ENCODE measurements around the gene CWC15. TPM values are rescaled to one million over a fixed set of nuclear protein-coding genes. Genes with fewer than 3 reads are reported as not detected.
"Not testable (repeated sequence)": the region's sequence is repeated elsewhere in the genome, so short reads cannot be mapped to it uniquely, and the experiment has no call there.

CWC15 gene
- 37.0 and 48.5 TPM in 2 replicates for total RNA-seq

DNA sequence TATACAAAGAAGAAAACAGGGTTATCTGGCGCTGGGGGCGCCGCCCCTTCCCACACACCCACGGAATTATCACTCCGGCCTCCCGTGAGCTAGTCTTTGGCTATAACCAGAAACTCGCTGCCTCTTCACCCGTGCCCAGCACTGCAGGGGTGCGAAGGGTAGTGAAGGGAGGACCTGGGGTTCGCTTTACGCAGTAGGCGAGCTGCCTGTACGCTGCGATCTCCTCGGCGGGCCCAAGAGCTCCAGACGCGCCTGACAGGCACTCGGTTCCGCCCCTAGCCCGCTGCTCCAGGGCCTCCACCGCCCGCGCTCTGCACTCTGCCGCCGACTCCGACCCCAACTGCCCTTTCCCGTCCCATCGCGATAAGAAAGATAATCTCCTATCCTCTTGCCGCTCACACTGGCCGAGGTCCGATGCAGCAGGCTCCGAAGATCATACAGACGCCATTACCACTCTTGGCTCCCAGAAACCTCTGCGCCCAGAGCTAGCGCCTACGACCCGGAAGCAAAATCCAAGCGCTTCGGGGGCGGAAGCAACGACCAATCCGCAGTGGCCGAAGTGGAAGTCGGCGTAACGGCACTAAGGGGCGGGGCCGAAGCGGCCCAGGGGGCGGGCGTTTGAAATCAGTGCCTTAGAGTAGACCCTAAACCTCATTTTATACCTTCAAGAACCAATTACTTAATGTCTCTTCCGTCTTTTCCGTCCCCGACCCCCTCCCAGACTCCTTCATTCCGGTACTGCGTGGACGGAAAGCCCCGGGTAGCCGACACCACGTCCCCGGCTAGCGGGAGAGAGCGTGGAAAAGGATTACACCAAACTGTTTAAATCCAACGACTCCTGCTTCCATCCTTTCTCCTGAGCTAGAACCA lies at the start of gene CWC15, which contains the start of gene KDM4D:
Gene CWC15 (minus strand): TSS at position 458 of the 870 bp plus-strand sequence. CDS start 1,371 bp downstream, outside the sequence.
Gene KDM4D (plus strand): TSS at position 611 of the 870 bp plus-strand sequence. CDS start 23,664 bp downstream, outside the sequence.
- H3K4me3 ChIP-seq (ENCODE audit: low read depth, low read length): peak within 1 kb of the TSS; percentile 94
- DNase-seq (ENCODE audit: low read depth): peak; percentile 52
- TF ChIP-seq, protein P1, sequence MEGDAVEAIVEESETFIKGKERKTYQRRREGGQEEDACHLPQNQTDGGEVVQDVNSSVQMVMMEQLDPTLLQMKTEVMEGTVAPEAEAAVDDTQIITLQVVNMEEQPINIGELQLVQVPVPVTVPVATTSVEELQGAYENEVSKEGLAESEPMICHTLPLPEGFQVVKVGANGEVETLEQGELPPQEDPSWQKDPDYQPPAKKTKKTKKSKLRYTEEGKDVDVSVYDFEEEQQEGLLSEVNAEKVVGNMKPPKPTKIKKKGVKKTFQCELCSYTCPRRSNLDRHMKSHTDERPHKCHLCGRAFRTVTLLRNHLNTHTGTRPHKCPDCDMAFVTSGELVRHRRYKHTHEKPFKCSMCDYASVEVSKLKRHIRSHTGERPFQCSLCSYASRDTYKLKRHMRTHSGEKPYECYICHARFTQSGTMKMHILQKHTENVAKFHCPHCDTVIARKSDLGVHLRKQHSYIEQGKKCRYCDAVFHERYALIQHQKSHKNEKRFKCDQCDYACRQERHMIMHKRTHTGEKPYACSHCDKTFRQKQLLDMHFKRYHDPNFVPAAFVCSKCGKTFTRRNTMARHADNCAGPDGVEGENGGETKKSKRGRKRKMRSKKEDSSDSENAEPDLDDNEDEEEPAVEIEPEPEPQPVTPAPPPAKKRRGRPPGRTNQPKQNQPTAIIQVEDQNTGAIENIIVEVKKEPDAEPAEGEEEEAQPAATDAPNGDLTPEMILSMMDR (conservative IDR thresholded peaks at IDR 0.05; ENCODE audit: low read depth, low read length): no peak

DNA sequence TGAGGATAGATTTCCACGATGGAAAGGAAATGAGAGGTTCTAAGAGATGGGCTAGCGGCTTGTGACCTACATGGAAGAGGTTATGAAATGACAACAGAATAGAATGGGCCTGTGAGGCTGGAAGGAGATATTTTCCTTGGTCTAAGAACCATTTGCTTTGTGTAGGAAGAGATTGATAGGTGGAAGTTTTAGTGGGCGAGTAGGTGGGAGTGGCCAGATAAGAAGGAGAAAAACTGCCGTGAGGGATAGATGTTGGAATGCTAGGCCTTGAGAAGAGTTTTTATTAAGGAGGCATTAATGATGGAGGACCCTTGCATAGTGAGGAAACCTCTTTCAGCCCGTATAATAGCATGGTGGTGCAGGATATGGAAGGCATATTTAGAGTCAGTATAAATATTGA lies 48.1 kb upstream of the CWC15 start:
- H3K4me3 ChIP-seq (ENCODE audit: low read depth, low read length); DNase-seq (ENCODE audit: low read depth): not testable (repeated sequence)

- DNase-seq (ENCODE audit: low read depth): no peak
- TF ChIP-seq, protein P1 (conservative IDR thresholded peaks at IDR 0.05; ENCODE audit: low read depth, low read length): no peak
- no peak overlapping the region for H3K4me3 ChIP-seq (ENCODE audit: low read depth, low read length)
Measured at GRCh38 chr11:95016139-95016538, 42.8 kb upstream of the CWC15 start.

DNA sequence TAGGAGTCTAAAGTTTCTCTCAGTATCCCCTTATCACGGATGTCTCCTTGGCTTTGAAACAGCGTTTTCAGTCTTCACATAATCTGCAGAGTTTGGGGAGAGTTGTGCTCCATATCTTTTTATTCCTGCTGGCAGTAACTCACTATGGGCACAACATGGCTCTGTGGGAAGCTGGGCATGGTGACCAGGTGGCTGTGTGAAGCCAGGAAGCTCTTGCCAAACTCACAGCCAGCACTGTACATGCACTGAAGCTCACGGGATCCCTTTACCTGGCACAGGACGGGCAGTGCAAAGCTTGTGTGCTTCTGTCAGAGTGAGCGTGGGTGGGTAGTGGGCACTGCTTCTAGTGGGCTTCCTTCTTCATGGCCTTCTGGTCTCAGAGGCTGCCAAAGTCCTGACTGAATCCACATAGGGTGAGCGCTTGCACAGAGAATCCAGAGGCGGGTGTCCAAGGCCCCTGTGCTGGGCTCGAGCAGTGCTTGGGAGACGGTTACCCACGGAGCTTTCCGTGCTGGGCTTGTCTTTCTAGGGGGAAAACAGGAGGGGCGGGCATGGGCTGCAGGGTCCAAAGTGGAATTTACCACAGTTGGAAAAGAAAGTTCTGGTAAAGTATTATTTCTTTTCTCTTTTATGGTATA lies 40.9 kb upstream of the CWC15 start:
- no peak overlapping the region for H3K4me3 ChIP-seq (ENCODE audit: low read depth, low read length)
- TF ChIP-seq, protein P1 (conservative IDR thresholded peaks at IDR 0.05; ENCODE audit: low read depth, low read length): no peak
- no peak for DNase-seq (ENCODE audit: low read depth)

GRCh38 chr11:95011376-95011775 lies 38.0 kb upstream of the CWC15 start:
- H3K4me3 ChIP-seq (ENCODE audit: low read depth, low read length): no peak overlapping the region
- TF ChIP-seq, protein P1 (conservative IDR thresholded peaks at IDR 0.05; ENCODE audit: low read depth, low read length): no peak
- no peak for DNase-seq (ENCODE audit: low read depth)

- H3K4me3 ChIP-seq (ENCODE audit: low read depth, low read length): no peak overlapping the region
- DNase-seq (ENCODE audit: low read depth): no peak
- TF ChIP-seq, protein P1 (conservative IDR thresholded peaks at IDR 0.05; ENCODE audit: low read depth, low read length): no peak
Measured at GRCh38 chr11:95005642-95006041, 32.3 kb upstream of the CWC15 start.

DNA sequence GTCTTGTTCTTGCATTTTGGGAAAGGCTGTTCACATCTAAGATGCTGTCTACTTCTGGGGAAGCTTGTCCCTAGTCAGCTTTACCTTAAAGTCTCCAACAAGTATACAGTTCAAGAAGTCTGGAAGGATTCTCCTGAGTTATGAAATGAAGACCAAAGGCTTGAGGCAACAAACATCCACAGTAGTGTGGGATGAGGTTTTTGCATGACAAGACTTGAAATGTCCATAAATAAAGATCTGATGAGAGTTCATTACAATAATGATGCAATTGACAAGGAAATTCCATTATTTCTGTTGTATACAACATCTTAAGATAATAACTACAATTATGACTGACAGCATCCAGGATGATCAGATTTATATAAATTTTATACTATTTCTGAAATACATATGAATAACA lies 30.4 kb upstream of the CWC15 start:
- DNase-seq (ENCODE audit: low read depth): no peak
- no peak overlapping the region for H3K4me3 ChIP-seq (ENCODE audit: low read depth, low read length)
- TF ChIP-seq, protein P1 (conservative IDR thresholded peaks at IDR 0.05; ENCODE audit: low read depth, low read length): no peak

All from epithelial cell of proximal tubule (primary cell).